Neural cell (in vitro differentiated cells): ENCODE data around the gene MMAB. TPM values are rescaled to one million over a fixed set of nuclear protein-coding genes. Genes with fewer than 3 reads are reported as not detected.

ENCODE experiments used
- H2AFZ ChIP-seq: fragments of 200-600, 300-800 bp; sonication (generic), shearing (Covaris generic); 2 replicates; pipeline ENCODE4 v1.6.0; 2014; ENCODE audit warnings: low read depth, mild to moderate bottlenecking, antibody characterized with exemption, low read length, moderate library complexity
- H3F3A ChIP-seq: fragments of 200-600 bp; shearing (Covaris generic); 2 replicates; pipeline ENCODE4 v1.6.1; 2016; ENCODE audit warnings: mild to moderate bottlenecking, moderate library complexity, mixed read lengths, antibody characterized with exemption, low read length; ENCODE audit not compliant: insufficient read depth, poor library complexity, severe bottlenecking
- H3K27ac ChIP-seq: fragments of 200-600, 300-800 bp; sonication (generic), shearing (Covaris generic); 2 replicates; pipeline ENCODE4 v1.5.1; 2014; ENCODE audit warnings: mild to moderate bottlenecking, low read length, moderate library complexity
- H3K27me3 ChIP-seq: fragments of 300-800, 200-600 bp; sonication (generic), shearing (Covaris generic); 2 replicates; pipeline ENCODE4 v1.6.0; 2014; ENCODE audit warnings: mild to moderate bottlenecking, low read depth, low read length, moderate library complexity; ENCODE audit not compliant: insufficient read depth
- H3K36me3 ChIP-seq: fragments of 300-800, 200-600 bp; sonication (generic), shearing (Covaris generic); 2 replicates; pipeline ENCODE4 v1.5.1; 2014; ENCODE audit warnings: mild to moderate bottlenecking, antibody characterized with exemption, low read length, moderate library complexity; ENCODE audit not compliant: insufficient read depth
- H3K4me2 ChIP-seq: fragments of 300-800, 200-600 bp; sonication (generic), shearing (Covaris generic); 2 replicates; pipeline ENCODE4 v1.6.0; 2014; ENCODE audit warnings: mild to moderate bottlenecking, low read length
- H3K4me3 ChIP-seq: fragments of 300-800, 200-600 bp; sonication (generic), shearing (Covaris generic); 2 replicates; pipeline ENCODE4 v1.5.1; 2014; ENCODE audit warnings: mild to moderate bottlenecking, low read length, moderate library complexity
- H3K79me2 ChIP-seq: fragments of 200-600 bp; shearing (Covaris generic); replicated peaks from 2 replicates; pipeline ENCODE4 v1.6.0; 2014; ENCODE audit warnings: mild to moderate bottlenecking, low read length, moderate library complexity; ENCODE audit not compliant: insufficient read depth
- H3K9ac ChIP-seq: fragments of 300-800, 200-600 bp; sonication (generic), shearing (Covaris generic); 2 replicates; pipeline ENCODE4 v1.6.1; 2016; ENCODE audit warnings: mild to moderate bottlenecking, low read length, mixed read lengths
- H3K9me2 ChIP-seq: fragments of 200-600 bp; shearing (Covaris generic); 2 replicates; pipeline ENCODE4 v1.6.1; 2016; ENCODE audit warnings: mild to moderate bottlenecking, low read length, mixed read lengths; ENCODE audit not compliant: insufficient read depth
- H3K9me3 ChIP-seq: fragments of 200-600, 300-800 bp; sonication (generic), shearing (Covaris generic); 2 replicates; pipeline ENCODE4 v1.6.1; 2016; ENCODE audit warnings: mild to moderate bottlenecking, mixed run types, low read length, moderate library complexity, mixed read lengths
- H4K20me1 ChIP-seq: fragments of 200-600 bp; shearing (Covaris generic); 2 replicates; pipeline ENCODE4 v1.6.1; 2016; ENCODE audit warnings: mild to moderate bottlenecking, mixed run types; ENCODE audit not compliant: insufficient read depth
- EP300 ChIP-seq: fragments of 450-650 bp; conservative IDR thresholded peaks from 2 replicates; pipeline ENCODE4 v1.6.1; 2014; ENCODE audit warnings: antibody characterized with exemption, mild to moderate bottlenecking, moderate library complexity; ENCODE audit not compliant: poor library complexity, severe bottlenecking
- EZH2 ChIP-seq: fragments of 200-600, 300-800 bp; shearing (Covaris generic), sonication (generic); IDR thresholded peaks from 2 replicates; pipeline ENCODE4 v1.6.1; 2014; ENCODE audit warnings: antibody characterized with exemption, low read length, borderline replicate concordance, mild to moderate bottlenecking; ENCODE audit not compliant: insufficient read depth, poor library complexity, severe bottlenecking
- MXI1 ChIP-seq: fragments of 450-650 bp; conservative IDR thresholded peaks from 2 replicates; pipeline ENCODE4 v1.6.1; 2014; ENCODE audit warnings: antibody characterized with exemption, mild to moderate bottlenecking; ENCODE audit not compliant: poor library complexity, severe bottlenecking
- POLR2AphosphoS5 ChIP-seq: IDR thresholded peaks from 2 replicates; pipeline ENCODE4 v1.6.1; 2012
- RAD21 ChIP-seq: fragments of 450-650 bp; conservative IDR thresholded peaks from 2 replicates; pipeline ENCODE4 v1.6.1; 2014; ENCODE audit warnings: antibody characterized with exemption, mild to moderate bottlenecking, moderate library complexity
- SMC3 ChIP-seq: fragments of 450-650 bp; conservative IDR thresholded peaks from 2 replicates; pipeline ENCODE4 v1.6.1; 2014; ENCODE audit warnings: antibody characterized with exemption, mild to moderate bottlenecking, moderate library complexity; ENCODE audit not compliant: poor library complexity
- TAF1 ChIP-seq: IDR thresholded peaks from 2 replicates; pipeline ENCODE4 v1.6.1; 2012; ENCODE audit warnings: low read depth
- polyA plus RNA-seq: library from polyadenylated mRNA; depleted of rRNA; stranded (reverse); fragments of >200 nt; gene quantifications from 2 replicates; pipeline ENCODE4 v1.2.3, GENCODE V29; 2014
- TF ChIP-seq, protein P1 (sequence below): fragments of 450-650 bp; IDR thresholded peaks from 2 replicates; pipeline ENCODE4 v1.5.1; 2014; ENCODE audit warnings: antibody characterized with exemption, mild to moderate bottlenecking, moderate library complexity; ENCODE audit not compliant: poor library complexity, severe bottlenecking
- TF ChIP-seq, protein P2 (sequence below): IDR thresholded peaks from 2 replicates; pipeline ENCODE4 v1.6.1; 2012; ENCODE audit warnings: borderline replicate concordance

Gene MMAB
- polyA plus RNA-seq, 1 donor from 2014 or later, result 52.6 TPM

DNA sequence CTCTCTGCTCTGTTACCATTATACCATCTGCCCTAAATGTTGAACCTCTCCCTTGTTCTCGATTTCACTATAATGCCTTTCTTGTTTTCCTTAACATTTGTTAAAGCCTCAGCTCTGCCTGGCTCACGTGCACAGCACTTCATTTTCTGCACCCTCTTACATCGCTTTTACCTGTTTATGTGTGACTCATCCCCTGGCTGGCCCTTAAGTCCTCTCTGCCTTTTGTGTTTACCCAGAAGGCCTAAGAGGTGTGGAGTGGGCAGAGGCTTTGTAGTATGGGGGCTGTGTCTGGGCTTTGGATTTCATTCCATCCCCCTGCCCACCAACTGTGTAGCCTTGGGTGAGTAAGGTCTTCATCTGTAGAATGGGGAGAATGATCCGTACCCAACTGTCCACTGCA is 59.3 kb downstream of the MMAB start:
- Histone ChIP-seq H2AFZ (no peak overlapping the region), H3K27ac (no peak overlapping the region), H3K4me3 (no peak overlapping the region), H3K4me2 (no peak overlapping the region), H3K27me3 (no peaks in the 10 kb centered on the region), H3K79me2 (no peaks in the 10 kb centered on the region), H4K20me1 (no peaks in the 10 kb centered on the region), H3F3A (no peaks in the 10 kb centered on the region), H3K9ac (no peak overlapping the region), H3K36me3 (no peaks in the 10 kb centered on the region), H3K9me3 (no peaks in the 10 kb centered on the region), H3K9me2 (no peaks in the 10 kb centered on the region)
- TF ChIP-seq, protein P1, sequence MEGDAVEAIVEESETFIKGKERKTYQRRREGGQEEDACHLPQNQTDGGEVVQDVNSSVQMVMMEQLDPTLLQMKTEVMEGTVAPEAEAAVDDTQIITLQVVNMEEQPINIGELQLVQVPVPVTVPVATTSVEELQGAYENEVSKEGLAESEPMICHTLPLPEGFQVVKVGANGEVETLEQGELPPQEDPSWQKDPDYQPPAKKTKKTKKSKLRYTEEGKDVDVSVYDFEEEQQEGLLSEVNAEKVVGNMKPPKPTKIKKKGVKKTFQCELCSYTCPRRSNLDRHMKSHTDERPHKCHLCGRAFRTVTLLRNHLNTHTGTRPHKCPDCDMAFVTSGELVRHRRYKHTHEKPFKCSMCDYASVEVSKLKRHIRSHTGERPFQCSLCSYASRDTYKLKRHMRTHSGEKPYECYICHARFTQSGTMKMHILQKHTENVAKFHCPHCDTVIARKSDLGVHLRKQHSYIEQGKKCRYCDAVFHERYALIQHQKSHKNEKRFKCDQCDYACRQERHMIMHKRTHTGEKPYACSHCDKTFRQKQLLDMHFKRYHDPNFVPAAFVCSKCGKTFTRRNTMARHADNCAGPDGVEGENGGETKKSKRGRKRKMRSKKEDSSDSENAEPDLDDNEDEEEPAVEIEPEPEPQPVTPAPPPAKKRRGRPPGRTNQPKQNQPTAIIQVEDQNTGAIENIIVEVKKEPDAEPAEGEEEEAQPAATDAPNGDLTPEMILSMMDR, result no peak
- TF ChIP-seq EP300, result no peak
- no peak for TF ChIP-seq TAF1
- no peak for TF ChIP-seq POLR2AphosphoS5
- TF ChIP-seq EZH2, result no peak
- TF ChIP-seq, protein P2, sequence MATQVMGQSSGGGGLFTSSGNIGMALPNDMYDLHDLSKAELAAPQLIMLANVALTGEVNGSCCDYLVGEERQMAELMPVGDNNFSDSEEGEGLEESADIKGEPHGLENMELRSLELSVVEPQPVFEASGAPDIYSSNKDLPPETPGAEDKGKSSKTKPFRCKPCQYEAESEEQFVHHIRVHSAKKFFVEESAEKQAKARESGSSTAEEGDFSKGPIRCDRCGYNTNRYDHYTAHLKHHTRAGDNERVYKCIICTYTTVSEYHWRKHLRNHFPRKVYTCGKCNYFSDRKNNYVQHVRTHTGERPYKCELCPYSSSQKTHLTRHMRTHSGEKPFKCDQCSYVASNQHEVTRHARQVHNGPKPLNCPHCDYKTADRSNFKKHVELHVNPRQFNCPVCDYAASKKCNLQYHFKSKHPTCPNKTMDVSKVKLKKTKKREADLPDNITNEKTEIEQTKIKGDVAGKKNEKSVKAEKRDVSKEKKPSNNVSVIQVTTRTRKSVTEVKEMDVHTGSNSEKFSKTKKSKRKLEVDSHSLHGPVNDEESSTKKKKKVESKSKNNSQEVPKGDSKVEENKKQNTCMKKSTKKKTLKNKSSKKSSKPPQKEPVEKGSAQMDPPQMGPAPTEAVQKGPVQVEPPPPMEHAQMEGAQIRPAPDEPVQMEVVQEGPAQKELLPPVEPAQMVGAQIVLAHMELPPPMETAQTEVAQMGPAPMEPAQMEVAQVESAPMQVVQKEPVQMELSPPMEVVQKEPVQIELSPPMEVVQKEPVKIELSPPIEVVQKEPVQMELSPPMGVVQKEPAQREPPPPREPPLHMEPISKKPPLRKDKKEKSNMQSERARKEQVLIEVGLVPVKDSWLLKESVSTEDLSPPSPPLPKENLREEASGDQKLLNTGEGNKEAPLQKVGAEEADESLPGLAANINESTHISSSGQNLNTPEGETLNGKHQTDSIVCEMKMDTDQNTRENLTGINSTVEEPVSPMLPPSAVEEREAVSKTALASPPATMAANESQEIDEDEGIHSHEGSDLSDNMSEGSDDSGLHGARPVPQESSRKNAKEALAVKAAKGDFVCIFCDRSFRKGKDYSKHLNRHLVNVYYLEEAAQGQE, result no peak
- no peak for TF ChIP-seq SMC3
- TF ChIP-seq RAD21, result no peak
- TF ChIP-seq MXI1, result no peak

DNA sequence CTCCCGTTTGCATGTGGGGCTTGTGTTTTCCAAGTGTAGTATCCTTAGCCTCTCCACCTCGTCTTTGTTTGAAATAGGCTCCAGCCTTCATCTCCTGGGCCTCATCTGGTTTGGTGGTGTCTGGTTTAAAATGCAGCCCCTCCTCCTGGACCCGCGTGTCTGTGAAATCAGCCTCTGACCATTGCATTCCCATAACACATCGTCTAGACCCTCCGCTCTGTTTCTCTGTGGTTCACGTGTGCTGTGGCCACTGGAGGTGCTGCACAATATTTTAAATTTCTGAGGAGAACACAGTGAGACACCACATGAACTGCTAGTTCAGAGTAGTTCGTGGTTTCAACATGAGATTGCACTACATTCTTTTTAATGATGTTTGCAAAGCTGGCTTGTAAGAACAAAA is 60.3 kb downstream of the MMAB start:
- Histone ChIP-seq H3K27ac (no peak overlapping the region), H3F3A (no peaks in the 10 kb centered on the region), H2AFZ (no peak overlapping the region), H3K27me3 (no peaks in the 10 kb centered on the region), H3K9ac (no peak overlapping the region), H3K36me3 (no peaks in the 10 kb centered on the region), H3K9me2 (no peaks in the 10 kb centered on the region), H3K4me2 (no peak overlapping the region), H3K79me2 (no peaks in the 10 kb centered on the region), H4K20me1 (no peaks in the 10 kb centered on the region), H3K9me3 (no peaks in the 10 kb centered on the region), H3K4me3 (no peak overlapping the region)
- no peak for TF ChIP-seq RAD21
- no peak for TF ChIP-seq SMC3
- TF ChIP-seq POLR2AphosphoS5, result no peak
- TF ChIP-seq EP300, result no peak
- TF ChIP-seq, protein P2, result no peak
- TF ChIP-seq MXI1, result no peak
- TF ChIP-seq, protein P1, result no peak
- no peak for TF ChIP-seq TAF1
- TF ChIP-seq EZH2, result no peak
